Measurements from ENCODE around the gene RAB19.

RAB19 gene

DNA sequence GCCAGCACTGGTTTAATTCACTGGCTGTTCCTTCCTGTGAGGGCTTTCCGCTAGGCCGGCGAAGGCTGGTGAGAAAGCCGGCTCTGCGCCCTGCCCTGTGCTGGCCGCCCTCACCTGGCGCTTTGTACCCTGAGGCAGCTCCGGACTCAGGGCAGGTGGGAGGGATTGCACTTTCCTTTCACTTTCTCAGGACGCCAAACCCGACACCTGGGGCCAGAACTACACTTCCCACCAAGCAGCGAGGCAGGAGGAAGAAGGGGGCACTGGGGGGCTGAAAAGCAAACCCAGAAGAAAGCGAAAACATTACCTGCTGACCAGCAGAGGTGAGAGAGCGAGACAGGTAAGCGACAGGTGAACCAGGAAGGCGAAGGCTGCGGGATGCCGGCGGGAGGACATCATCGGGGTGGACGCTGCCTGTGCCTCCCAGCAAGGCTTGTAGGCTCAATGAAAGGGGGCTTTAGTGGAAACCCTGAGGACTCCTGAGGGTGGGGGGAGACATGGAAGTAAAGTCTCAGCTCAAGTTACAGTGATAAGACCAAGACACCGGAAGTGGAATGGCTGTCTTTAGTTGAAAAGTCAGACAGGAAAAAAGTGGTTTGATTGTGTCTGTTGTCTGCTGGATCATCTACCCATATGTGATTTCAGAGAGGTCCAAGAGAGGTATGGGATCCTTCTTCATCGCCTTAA lies at the start of gene RAB19:
TSS of gene RAB19 (plus strand) at position 181 of the 687 bp plus-strand sequence. CDS start 3,589 bp downstream, outside the sequence.
- DNase-seq: peak; percentile 80

DNA sequence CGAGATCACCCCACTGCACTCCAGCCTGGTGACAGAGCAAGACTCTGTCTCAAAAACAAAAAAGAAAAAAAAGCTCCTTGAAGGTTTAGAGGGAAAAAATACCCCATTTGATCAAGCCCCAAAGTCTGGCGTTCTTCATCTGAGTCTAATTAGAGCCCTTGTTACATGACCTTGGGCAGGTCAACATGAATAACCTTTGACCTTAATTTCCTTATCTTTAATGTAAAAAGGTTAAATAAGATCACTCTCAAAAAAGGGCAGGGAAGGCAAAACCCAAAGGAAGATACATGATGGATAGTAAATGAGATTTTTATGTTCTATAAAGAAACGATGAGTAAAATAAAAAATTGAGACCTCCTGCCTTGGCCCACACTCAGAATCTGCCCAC lies 45.8 kb upstream of the RAB19 start:
- DNase-seq: no peak

DNA sequence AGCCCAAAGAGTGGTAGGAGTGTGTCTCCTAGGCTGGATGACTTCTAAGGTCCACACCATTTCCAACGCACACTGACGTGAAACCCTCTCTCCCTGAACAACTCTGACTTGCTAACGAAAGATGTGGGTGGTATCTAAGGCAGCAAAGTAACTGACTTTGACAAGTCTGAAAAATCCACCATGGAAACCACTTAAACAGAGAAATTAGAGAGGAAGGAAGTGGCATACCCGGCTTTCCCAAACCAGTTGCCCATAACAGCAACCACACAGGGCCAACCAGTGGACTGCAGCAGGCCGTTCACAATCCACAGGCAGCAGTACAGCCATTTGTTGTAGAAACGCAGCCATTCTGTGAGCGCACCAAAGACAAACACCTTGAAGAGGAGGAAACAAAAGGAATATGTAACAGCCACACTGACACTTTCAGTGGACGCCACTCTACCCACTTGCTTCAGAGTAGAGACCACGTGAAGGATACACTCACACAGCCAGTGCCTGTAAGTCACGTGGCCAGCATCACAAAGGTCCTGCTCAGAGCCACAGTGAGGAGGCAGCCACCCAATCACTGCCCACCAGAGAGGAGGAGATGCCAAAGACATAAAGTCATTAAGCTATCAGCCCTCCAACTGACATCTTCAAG lies 45.3 kb upstream of the RAB19 start:
- peak; percentile 76 for DNase-seq

- DNase-seq: no peak
Observed at GRCh38 chr7:140360697-140361229, 43.1 kb upstream of the RAB19 start.

DNA sequence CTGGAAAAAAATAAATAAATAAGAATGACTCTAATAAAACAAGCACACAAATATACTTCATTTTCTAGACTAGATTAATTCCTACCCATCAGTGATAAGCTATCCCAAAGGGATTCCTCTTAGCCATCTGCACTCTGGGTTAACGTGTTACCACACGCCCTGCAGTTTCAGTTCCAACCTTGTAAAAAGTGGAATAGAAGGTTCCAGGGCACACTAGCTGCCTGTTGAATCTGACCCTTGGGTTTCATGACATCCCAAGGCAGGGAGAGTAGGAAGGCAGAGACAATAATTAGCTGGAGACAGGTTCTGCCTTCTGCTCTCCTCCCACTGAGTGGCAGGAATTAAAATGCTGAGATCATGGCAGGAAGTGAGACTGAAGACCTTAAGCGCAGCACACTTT lies 39.0 kb upstream of the RAB19 start:
- no peak for DNase-seq

DNA sequence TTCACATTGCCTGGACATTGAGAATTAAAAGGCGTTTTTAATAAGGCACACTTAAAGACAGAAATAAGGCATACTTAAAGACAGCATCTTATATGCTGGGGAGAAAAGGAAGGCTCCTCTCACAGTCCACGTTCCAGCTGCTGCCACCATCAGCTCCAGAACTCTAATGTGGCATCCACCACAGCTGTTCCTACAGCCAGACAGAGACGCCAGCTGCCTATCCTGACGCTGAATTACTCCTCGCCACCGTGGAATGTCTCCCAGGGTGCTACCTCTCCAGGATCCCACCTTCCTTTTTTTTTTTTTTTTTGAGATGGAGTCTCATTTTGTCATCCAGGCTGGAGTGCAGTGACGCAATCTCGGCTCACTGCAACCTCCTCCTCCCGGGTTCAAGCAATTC lies 36.3 kb upstream of the RAB19 start:
- DNase-seq: peak; percentile 55

DNA sequence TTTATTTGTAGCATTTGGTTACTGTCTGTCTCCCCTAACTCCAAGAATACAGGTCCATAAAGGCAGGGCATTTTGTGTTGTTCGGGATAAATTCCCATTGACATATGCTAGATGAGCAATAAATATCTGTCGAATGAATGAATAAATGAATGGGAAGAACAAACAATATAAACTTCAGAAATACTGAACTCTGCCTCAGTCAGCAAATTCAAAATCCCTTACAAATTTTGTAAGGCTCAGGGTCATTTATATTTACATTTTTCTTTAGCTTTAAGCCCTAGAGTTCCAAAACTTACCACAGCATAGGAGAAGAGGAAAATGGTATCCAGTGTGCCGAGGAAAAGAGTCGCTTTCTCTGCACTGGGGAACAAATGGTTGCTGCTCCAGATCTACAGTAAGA lies 34.6 kb upstream of the RAB19 start:
- no peak for DNase-seq

DNA sequence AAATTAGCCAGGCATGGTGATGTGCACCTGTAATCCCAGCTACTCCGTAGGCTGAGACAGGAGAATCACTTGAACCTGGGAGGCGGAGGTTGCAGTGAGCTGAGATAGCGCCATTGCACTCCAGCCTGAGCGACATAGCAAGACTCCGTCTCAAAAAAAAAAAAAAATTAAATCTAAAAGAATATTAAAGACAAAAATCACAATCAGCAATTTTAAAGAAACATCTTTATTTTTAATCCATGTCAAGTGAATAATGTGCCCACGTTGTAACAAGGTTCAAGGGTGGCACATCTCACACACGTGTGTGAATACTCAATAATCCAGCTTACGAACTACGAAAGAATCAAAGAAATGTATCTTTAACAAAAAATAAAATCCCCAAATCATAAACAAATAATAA lies 28.5 kb upstream of the RAB19 start:
- DNase-seq: no peak

- DNase-seq: peak; percentile 66
Observed at GRCh38 chr7:140375892-140376730, 27.7 kb upstream of the RAB19 start.

DNA sequence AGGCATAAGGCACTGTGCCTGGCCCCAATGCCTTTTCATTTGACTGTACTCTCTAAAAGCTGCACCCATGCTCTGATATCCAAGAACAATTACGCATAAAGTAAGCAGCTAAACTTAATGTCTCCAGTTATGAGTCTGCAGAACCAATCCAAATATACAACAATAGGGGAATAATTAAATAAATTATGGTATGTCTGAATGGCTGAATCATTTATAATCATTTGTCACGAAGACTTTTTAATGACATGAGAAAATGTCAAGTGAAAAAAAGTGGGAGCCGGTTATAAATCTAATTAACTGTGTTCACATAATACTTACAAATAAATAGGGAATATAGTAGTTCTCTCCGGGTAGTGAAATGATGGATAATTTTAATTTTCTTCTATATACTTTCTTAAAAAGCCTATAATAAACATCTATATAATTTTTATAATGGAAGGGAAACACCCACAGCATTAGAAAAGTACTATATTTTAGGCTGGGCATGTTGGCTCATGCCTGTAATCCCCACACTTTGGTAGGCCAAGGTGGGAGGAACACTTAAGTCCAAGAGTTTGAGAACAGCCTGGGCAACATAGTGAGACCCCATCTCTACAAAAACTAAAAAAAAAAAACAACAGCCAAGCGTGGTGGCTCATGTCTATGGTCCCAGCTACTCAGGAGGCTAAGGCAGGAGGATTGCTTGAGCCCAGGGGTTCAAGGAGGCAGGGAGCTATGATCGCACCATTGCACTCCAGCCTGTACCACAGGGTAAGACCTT lies 19.7 kb upstream of the RAB19 start:
- peak; percentile 9 for DNase-seq

DNA sequence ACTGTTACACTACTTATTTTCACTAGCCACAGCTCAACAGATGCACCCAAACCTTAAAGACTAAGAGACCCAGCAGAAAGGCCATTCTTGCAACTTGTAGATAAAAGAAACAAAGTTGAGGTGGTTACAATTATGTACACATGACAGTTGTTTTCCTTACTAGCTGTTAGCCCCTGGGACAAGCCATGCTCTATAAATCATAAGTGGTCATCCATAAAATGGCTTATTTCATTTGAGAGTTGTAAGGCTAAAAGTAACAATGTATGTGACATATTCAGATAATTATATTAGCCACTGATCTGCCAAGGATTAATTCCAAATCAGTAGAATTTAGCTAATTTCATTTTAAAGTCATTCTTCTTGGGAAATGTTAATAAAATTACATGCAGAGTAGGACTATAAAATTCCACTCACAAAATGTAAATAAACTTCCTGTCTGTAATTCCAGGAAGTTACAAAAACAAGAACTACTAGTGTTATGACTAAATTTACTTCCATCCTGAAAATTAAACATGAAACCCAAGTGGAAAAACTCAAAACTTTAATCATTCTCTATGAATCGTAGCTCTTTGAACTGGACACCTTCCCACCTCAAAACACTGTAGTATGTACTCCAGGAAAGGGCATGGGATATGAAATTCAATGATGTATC lies 18.8 kb upstream of the RAB19 start:
- DNase-seq: no peak

DNA sequence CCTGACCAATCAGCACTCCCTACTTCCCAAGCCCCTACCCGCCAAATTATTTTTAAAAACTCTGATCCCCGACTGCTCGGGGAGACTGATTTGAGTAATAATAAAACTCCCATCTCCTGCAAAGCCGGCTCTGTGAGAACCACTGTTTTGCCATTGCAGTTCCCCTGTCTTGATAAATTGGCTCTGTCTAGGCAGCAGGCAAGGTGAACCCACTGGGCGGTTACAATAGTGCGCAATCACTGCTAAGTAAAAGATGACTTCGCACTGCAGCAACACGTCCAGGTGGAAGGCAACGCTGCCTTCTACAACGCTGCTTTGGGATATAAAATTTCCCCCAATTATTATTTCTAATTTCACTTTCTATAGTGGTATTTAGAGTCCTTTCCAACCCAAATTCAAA lies 14.4 kb upstream of the RAB19 start:
- DNase-seq: no peak

DNA sequence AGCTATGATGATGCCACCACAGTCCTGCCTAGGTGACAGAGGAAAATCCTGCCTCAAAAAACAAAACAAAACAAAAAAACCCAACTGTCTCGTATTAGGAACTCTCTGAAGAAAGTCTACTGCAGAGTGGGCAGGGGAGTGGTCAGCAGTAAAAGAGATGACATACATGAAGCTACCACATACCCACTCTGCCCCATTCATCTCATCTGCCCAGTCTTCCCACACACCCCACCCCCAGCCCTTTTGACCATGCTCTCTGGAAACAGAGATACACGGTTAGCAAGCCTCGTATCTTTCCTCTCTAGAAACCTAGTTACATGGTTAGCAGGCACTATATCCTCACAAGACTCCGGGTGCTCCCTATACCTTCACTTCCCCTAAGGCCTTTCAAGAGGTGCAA lies 13.8 kb upstream of the RAB19 start:
- no peak for DNase-seq

DNA sequence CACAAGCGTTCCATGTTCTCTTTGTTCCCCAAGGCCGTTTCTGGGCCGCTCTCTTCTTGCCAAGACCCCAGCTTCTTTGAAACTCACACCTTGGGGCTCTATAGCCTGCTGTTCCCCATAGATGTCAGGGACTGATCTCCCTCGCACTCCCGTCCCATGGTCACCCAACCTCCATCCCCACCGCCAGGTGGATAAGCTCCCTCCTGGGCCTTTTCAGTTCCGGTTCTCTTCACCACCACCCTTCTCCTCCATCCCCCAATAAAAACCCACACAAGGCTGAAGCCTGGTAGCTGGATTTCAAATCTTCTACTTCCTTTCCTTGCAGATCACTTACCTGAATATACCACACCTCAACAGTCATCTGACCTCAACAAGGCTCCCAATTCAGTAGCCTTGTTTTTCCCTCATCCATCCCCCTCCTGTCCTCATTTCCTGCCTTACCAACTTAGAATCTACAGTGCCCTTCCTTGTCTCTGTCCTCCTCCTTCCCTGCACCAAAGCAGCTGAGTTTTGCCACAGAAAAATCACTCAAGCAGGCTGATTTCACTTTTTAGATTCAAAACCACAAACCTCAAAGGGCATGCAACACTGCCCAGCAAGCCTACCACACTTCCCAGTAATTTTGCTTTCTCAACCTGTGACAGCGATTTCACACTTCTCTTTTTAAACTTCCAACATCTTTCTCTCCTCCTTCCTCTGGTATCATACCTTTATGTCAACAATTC lies 13.2 kb upstream of the RAB19 start:
- DNase-seq: no peak

GRCh38 chr7:140391634-140392033 lies 12.2 kb upstream of the RAB19 start:
- no peak for DNase-seq

- DNase-seq: no peak
Observed at GRCh38 chr7:140393756-140394306, 10.0 kb upstream of the RAB19 start.

DNA sequence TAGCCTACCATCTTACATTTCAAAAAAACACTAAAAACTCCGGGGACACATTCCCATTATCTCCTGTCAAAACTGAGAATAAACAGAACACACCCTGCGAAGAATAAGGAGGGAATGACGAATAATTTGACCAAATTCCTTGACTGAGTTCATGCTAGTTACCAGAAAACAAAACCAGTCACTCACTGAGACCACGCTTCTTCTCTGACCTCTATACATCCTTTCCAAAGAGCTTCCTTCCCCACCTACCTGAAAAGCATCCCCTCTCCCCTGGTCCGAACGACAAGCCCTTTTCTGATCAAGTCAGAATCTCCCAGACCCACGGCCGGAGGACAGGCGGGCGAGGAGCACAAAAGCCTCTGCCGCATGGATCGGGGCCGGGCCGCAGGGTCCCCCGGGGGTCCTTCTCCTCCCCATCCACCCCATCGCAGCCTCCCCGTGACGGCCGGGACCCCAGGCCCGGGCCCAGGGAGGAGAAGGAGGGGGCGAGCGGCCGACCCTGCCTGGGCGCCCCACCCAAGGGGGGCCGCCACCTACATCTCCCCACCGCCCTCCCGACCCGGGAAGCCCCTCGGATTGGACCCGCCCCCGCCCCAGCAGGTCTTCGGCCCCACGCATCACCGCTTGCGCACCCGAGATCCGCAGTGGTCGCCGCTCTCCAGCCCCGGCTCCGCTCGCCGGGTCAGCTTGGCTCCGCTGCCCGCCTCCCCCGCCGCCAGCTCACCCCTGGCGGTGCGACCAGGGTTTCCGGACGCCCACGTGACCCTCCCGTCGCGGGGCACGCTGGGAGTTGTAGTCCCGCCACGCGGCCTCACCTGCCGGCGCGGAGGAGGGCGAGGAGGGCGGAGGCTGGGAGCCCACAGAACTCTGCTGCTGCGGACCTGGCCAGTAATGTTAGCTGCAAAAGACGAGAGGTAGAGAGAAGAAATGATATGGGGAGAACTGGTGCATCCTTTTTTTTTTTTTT lies 5.8 kb upstream of the RAB19 start, which contains the start of gene SLC37A3:
TSS of gene SLC37A3 (minus strand) at position 747 of the 967 bp plus-strand sequence. CDS start 16,004 bp downstream, outside the sequence.
- DNase-seq: peak; percentile 96

DNA sequence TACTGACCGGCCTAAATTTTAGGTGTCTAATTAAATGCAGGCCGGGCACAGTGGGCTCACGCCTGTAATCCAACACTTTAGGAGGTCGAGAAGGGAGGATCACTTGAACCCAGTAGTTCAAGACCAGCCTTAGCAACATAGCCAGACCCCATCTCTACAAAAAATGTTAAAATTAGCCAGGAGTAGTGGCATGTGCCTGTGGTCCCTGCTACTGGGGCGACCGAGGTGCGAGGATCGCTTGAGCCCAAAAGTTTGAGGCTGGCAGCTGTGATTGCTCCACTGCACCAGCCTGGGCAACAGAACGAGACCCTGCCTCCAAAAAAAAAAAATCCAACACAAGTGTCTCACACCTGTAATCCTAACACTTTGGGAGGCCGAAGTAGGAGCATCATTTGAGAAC lies 5.0 kb upstream of the RAB19 start:
- no peak for DNase-seq

- DNase-seq: no peak
Observed at GRCh38 chr7:140400381-140400780, 3.5 kb upstream of the RAB19 start.

Data from activated effector memory CD4-positive, alpha-beta T cell treated with anti-CD3 and anti-CD28 coated beads, Interleukin-2, amount 50 U/mL, for 16 hours (primary cell).